K562 (cell line): Measurements from ENCODE around the gene PPAT. TPM values are rescaled to one million over a fixed set of nuclear protein-coding genes. Genes with fewer than 3 reads are reported as not detected.

Source experiments
- BCL6 ChIP-seq: fragments of 250-450 bp; sonication (Bioruptor Pico); IDR thresholded peaks from 2 replicates; pipeline ENCODE4 v1.4.0; 2020
- CREBBP ChIP-seq: IDR thresholded peaks from one replicate; pipeline ENCODE4 v1.6.1; 2012; ENCODE audit warnings: low read depth, mild to moderate bottlenecking, control low read depth, inconsistent platforms, low read length
- FIP1L1 ChIP-seq: fragments of 200-400 bp; formaldehyde crosslinking; IDR thresholded peaks from 2 replicates; pipeline ENCODE4 v1.6.1; 2018; ENCODE audit warnings: mild to moderate bottlenecking, low read depth, low read length; ENCODE audit not compliant: poor library complexity, severe bottlenecking
- FOXM1 ChIP-seq, 2 experiments: fragments of 450-650 bp in 1 of 2; sonication (generic) in 1 of 2; formaldehyde crosslinking in 1 of 2; IDR thresholded peaks; 2 replicates each; pipeline versions ENCODE4 v1.6.1 to v1.9.0; 2017 to 2022; ENCODE audit warnings: low read depth in 2 of 2, mild to moderate bottlenecking in 2 of 2, missing genetic modification reagents in 1 of 2, moderate library complexity in 1 of 2
- HDAC1 ChIP-seq, 2 experiments: fragments of 450-650 bp; IDR thresholded peaks; 2 replicates each; pipeline ENCODE4 v1.6.1; 2016 to 2017; ENCODE audit warnings: inconsistent platforms in 1 of 2, mild to moderate bottlenecking in 1 of 2, moderate library complexity in 1 of 2
- LARP7 ChIP-seq: fragments of 450-650 bp; IDR thresholded peaks from 2 replicates; pipeline ENCODE4 v1.6.1; 2016
- NCOA1 ChIP-seq: fragments of 450-650 bp; IDR thresholded peaks from 2 replicates; pipeline ENCODE4 v1.6.1; 2016; ENCODE audit warnings: low read depth
- NFE2 ChIP-seq: IDR thresholded peaks from 2 replicates; pipeline ENCODE4 v1.6.1; 2014; ENCODE audit warnings: antibody characterized with exemption, low read depth
- TBP ChIP-seq: optimal IDR thresholded peaks from 2 replicates; pipeline ENCODE3; 2011; ENCODE audit warnings: low read depth, low read length, improper control_type of control experiment
- TEAD1 ChIP-seq, 2 experiments: fragments of 450-650 bp in 1 of 2; sonication (generic) in 1 of 2; formaldehyde crosslinking; IDR thresholded peaks; 2 replicates each; pipeline versions ENCODE4 v1.4.0 to v1.8.0; 2020 to 2022; ENCODE audit warnings: mild to moderate bottlenecking in 2 of 2, missing genetic modification reagents in 1 of 2
- ZNF445 ChIP-seq: fragments of 250-450 bp; sonication (Bioruptor Pico); IDR thresholded peaks from 2 replicates; pipeline ENCODE4 v1.4.0; 2020; ENCODE audit warnings: low read depth, mild to moderate bottlenecking, moderate library complexity
- polyA plus RNA-seq, 8 experiments: library from polyadenylated mRNA; depleted of rRNA in 4 of 8; stranded (reverse) in 5 of 8; unstranded in 3 of 8; fragments of >200 nt; fragmentation: Nextera tagmentation in 2 of 8; fragmentation: Illumina TruSeq in 1 of 8; extraction: Ambion mirVana in 2 of 8; extraction: Trizol in 1 of 8; gene quantifications; 2 replicates each; pipeline versions ENCODE4 v1.2.1 to v1.2.3, GENCODE V29; 2011 to 2014; ENCODE audit warnings: inconsistent platforms in 1 of 8, missing spikeins in 1 of 8
- total RNA-seq, 7 experiments: library from RNA; depleted of rRNA in 6 of 7; stranded (reverse); fragments of >200 nt in 6 of 7; fragmentation: Illumina TruSeq in 2 of 7; extraction: Trizol in 2 of 7; gene quantifications; 2 replicates each; pipeline versions ENCODE4 v1.2.1 to v1.2.3, GENCODE V29; 2011 to 2021; ENCODE audit warnings: low replicate concordance in 1 of 7
- TF ChIP-seq, protein P1 (sequence below): fragments of 450-650 bp; IDR thresholded peaks from 2 replicates; pipeline ENCODE4 v1.6.1; 2016; ENCODE audit warnings: low read depth
- TF ChIP-seq, protein P2 (sequence below): fragments of 200-800 bp; sonication (Bioruptor generic); IDR thresholded peaks from 2 replicates; pipeline ENCODE4 v1.6.1; 2016; ENCODE audit warnings: missing genetic modification characterization, missing compliant biosample characterization

The PPAT gene
- total and polyA plus RNA-seq, 9 of the 15 experiments (the other 6 are each of a cell fraction or from before 2014, with no cell fraction given), result 36.2 to 75.8 (median 55.5) TPM

DNA sequence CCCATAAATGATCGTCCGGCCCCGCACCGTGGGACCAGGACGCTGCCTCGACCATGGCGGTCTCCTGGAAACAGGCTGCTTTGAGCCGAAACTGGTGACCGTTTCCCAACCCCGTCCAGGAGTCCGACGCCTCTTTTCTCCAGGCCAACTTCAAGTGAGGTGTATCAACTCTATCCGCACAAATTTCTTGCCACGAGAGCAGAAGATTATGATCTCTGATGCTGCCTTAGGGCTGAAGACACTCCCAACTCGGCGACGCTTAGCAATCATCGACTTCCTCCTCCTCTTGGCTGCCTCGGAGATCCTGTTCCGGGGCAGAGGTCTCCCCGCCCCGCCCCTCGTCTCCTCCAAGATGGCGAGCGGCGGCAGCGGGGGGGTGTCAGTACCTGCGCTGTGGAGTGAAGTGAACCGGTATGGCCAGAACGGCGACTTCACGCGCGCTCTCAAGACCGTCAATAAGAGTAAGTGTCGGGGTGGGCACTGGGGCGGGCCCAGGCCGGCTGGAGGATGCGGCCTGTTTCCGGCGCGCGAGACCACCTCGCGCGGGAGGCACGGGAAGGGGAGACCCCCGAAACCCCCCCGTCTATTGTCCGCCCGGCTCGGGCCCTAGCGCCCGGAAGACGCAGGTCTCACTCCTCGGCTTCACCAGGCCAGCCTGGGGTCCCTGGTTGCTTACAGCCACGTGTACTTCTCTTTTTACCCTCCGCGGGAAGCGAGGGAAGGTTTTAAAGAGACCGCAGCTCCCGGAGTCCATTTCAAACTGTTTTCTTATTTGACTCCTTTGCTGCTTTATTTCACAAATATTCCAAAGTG, 32.1 kb upstream of the PPAT start, which contains the start of gene SRP72 (continued):
- TF ChIP-seq, protein P1, sequence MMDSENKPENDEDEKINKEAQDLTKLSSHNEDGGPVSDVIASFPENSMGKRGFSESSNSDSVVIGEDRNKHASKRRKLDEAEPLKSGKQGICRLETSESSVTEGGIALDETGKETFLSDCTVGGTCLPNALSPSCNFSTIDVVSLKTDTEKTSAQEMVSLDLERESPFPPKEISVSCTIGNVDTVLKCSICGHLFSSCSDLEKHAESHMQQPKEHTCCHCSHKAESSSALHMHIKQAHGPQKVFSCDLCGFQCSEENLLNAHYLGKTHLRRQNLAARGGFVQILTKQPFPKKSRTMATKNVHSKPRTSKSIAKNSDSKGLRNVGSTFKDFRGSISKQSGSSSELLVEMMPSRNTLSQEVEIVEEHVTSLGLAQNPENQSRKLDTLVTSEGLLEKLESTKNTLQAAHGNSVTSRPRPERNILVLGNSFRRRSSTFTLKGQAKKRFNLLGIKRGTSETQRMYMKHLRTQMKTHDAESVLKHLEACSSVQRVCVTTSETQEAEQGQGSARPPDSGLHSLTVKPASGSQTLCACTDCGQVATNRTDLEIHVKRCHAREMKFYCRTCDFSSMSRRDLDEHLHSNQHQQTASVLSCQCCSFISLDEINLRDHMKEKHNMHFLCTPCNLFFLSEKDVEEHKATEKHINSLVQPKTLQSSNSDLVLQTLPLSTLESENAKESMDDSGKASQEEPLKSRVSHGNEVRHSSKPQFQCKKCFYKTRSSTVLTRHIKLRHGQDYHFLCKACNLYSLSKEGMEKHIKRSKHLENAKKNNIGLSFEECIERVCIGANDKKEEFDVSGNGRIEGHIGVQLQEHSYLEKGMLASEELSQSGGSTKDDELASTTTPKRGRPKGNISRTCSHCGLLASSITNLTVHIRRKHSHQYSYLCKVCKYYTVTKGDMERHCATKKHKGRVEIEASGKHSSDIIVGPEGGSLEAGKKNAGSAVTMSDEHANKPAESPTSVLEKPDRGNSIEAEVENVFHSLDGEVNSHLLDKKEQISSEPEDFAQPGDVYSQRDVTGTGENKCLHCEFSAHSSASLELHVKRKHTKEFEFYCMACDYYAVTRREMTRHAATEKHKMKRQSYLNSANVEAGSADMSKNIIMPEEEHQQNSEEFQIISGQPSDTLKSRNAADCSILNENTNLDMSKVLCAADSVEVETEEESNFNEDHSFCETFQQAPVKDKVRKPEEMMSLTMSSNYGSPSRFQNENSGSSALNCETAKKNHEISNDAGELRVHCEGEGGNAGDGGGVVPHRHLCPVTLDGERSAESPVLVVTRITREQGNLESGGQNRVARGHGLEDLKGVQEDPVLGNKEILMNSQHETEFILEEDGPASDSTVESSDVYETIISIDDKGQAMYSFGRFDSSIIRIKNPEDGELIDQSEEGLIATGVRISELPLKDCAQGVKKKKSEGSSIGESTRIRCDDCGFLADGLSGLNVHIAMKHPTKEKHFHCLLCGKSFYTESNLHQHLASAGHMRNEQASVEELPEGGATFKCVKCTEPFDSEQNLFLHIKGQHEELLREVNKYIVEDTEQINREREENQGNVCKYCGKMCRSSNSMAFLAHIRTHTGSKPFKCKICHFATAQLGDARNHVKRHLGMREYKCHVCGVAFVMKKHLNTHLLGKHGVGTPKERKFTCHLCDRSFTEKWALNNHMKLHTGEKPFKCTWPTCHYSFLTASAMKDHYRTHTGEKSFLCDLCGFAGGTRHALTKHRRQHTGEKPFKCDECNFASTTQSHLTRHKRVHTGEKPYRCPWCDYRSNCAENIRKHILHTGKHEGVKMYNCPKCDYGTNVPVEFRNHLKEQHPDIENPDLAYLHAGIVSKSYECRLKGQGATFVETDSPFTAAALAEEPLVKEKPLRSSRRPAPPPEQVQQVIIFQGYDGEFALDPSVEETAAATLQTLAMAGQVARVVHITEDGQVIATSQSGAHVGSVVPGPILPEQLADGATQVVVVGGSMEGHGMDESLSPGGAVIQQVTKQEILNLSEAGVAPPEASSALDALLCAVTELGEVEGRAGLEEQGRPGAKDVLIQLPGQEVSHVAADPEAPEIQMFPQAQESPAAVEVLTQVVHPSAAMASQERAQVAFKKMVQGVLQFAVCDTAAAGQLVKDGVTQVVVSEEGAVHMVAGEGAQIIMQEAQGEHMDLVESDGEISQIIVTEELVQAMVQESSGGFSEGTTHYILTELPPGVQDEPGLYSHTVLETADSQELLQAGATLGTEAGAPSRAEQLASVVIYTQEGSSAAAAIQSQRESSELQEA, result no peak
- TF ChIP-seq HDAC1 (IDR thresholded peaks at IDR 0.05), result no peak
- TF ChIP-seq NCOA1, result no peak
- peak; percentile 97 for TF ChIP-seq TBP
- TF ChIP-seq CREBBP, result no peak
- TF ChIP-seq LARP7, result no peak
- TF ChIP-seq, protein P2, sequence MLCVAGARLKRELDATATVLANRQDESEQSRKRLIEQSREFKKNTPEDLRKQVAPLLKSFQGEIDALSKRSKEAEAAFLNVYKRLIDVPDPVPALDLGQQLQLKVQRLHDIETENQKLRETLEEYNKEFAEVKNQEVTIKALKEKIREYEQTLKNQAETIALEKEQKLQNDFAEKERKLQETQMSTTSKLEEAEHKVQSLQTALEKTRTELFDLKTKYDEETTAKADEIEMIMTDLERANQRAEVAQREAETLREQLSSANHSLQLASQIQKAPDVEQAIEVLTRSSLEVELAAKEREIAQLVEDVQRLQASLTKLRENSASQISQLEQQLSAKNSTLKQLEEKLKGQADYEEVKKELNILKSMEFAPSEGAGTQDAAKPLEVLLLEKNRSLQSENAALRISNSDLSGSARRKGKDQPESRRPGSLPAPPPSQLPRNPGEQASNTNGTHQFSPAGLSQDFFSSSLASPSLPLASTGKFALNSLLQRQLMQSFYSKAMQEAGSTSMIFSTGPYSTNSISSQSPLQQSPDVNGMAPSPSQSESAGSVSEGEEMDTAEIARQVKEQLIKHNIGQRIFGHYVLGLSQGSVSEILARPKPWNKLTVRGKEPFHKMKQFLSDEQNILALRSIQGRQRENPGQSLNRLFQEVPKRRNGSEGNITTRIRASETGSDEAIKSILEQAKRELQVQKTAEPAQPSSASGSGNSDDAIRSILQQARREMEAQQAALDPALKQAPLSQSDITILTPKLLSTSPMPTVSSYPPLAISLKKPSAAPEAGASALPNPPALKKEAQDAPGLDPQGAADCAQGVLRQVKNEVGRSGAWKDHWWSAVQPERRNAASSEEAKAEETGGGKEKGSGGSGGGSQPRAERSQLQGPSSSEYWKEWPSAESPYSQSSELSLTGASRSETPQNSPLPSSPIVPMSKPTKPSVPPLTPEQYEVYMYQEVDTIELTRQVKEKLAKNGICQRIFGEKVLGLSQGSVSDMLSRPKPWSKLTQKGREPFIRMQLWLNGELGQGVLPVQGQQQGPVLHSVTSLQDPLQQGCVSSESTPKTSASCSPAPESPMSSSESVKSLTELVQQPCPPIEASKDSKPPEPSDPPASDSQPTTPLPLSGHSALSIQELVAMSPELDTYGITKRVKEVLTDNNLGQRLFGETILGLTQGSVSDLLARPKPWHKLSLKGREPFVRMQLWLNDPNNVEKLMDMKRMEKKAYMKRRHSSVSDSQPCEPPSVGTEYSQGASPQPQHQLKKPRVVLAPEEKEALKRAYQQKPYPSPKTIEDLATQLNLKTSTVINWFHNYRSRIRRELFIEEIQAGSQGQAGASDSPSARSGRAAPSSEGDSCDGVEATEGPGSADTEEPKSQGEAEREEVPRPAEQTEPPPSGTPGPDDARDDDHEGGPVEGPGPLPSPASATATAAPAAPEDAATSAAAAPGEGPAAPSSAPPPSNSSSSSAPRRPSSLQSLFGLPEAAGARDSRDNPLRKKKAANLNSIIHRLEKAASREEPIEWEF (CRISPR knock-in tag), result no peak
- TF ChIP-seq TEAD1 (CRISPR knock-in tag; IDR thresholded peaks at IDR 0.05), result peak in 1 of 2 experiments; percentile 73; a peak in 2 of 4 replicates
- no peak for TF ChIP-seq BCL6 (CRISPR knock-in tag)
- TF ChIP-seq FOXM1 (IDR thresholded peaks at IDR 0.05; ENCODE audit: low read depth), result no peak
- peak; percentile 42; the same call in 1 of the 2 replicates for TF ChIP-seq FOXM1 (CRISPR knock-in tag; IDR thresholded peaks at IDR 0.05; ENCODE audit: low read depth)
- TF ChIP-seq ZNF445, result peak; percentile 19; the same call in 1 of the 2 replicates
- no peak for TF ChIP-seq NFE2
- no peak for TF ChIP-seq FIP1L1
